Parathyroid adenoma (tissue), 2 donors: ENCODE data around the gene TGFBR3.

Source experiments
- H2AFZ ChIP-seq: fragments of 300-600 bp; sonication (generic); one replicate; pipeline ENCODE4 v1.7.0; 2017; ENCODE audit warnings: antibody characterized with exemption, mild to moderate bottlenecking
- H3K27ac ChIP-seq: fragments of 300-600 bp; sonication (generic); one replicate; pipeline ENCODE4 v1.7.0; 2017
- H3K27me3 ChIP-seq: fragments of 300-600 bp; sonication (generic); one replicate; pipeline ENCODE4 v1.7.0; 2017; ENCODE audit warnings: low read length; ENCODE audit not compliant: control insufficient read depth, insufficient read depth
- H3K36me3 ChIP-seq: fragments of 300-600 bp; sonication (generic); one replicate; pipeline ENCODE4 v1.7.0; 2017; ENCODE audit warnings: low read length; ENCODE audit not compliant: control insufficient read depth, insufficient read depth
- H3K4me1 ChIP-seq: fragments of 300-600 bp; sonication (generic); one replicate; pipeline ENCODE4 v1.7.0; 2017; ENCODE audit warnings: control low read depth
- H3K4me2 ChIP-seq: fragments of 300-600 bp; sonication (generic); one replicate; pipeline ENCODE4 v1.7.0; 2017; ENCODE audit warnings: low read length
- H3K4me3 ChIP-seq: fragments of 300-600 bp; sonication (generic); one replicate; pipeline ENCODE4 v1.7.0; 2017; ENCODE audit warnings: low read depth, low read length
- H3K79me2 ChIP-seq: fragments of 300-600 bp; sonication (generic); one replicate; pipeline ENCODE4 v1.7.0; 2017; ENCODE audit warnings: control low read depth
- H3K9ac ChIP-seq: fragments of 300-600 bp; sonication (generic); one replicate; pipeline ENCODE4 v1.7.0; 2017; ENCODE audit warnings: mild to moderate bottlenecking
- H3K9me3 ChIP-seq: fragments of 300-600 bp; sonication (generic); one replicate; pipeline ENCODE4 v1.7.0; 2017; ENCODE audit warnings: low read length; ENCODE audit not compliant: control insufficient read depth
- CTCF ChIP-seq: fragments of 300-600 bp; sonication (generic); IDR thresholded peaks from one replicate; pipeline ENCODE4 v1.7.0; 2017; ENCODE audit warnings: antibody characterized with exemption, mild to moderate bottlenecking
- donor health status: primary hyperparathyroidism.

Gene TGFBR3

GRCh38 chr1:91733108-91733710 is 152.7 kb downstream of the TGFBR3 start:
- H3K4me2 ChIP-seq = no peak overlapping the region
- no peak overlapping the region for H3K27ac ChIP-seq
- H2AFZ ChIP-seq = no peak overlapping the region
- no peak overlapping the region for H3K4me3 ChIP-seq
- H3K36me3 ChIP-seq = no peaks in the 10 kb centered on the region
- H3K4me1 ChIP-seq = no peaks in the 10 kb centered on the region
- H3K79me2 ChIP-seq = no peaks in the 10 kb centered on the region
- no peaks in the 10 kb centered on the region for H3K9me3 ChIP-seq
- no peaks in the 10 kb centered on the region for H3K27me3 ChIP-seq
- TF ChIP-seq CTCF = no peak
- no peak overlapping the region for H3K9ac ChIP-seq

- H3K9ac ChIP-seq = no peak overlapping the region
- no peak overlapping the region for H2AFZ ChIP-seq
- no peaks in the 10 kb centered on the region for H3K4me1 ChIP-seq
- no peaks in the 10 kb centered on the region for H3K36me3 ChIP-seq
- no peak overlapping the region for H3K4me2 ChIP-seq
- H3K27me3 ChIP-seq = no peaks in the 10 kb centered on the region
- no peak overlapping the region for H3K4me3 ChIP-seq
- no peak for TF ChIP-seq CTCF
- no peaks in the 10 kb centered on the region for H3K79me2 ChIP-seq
- no peak overlapping the region for H3K27ac ChIP-seq
- no peaks in the 10 kb centered on the region for H3K9me3 ChIP-seq
Measured at GRCh38 chr1:91732291-91733107, 153.5 kb downstream of the TGFBR3 start.

GRCh38 chr1:91731815-91732214 is 154.1 kb downstream of the TGFBR3 start:
- Histone ChIP-seq H3K27me3 (no peaks in the 10 kb centered on the region), H3K4me3 (no peak overlapping the region), H3K36me3 (no peaks in the 10 kb centered on the region), H3K27ac (no peak overlapping the region), H3K9me3 (no peaks in the 10 kb centered on the region), H3K9ac (no peak overlapping the region), H3K4me1 (no peaks in the 10 kb centered on the region), H2AFZ (no peak overlapping the region), H3K4me2 (no peak overlapping the region), H3K79me2 (no peaks in the 10 kb centered on the region)
- TF ChIP-seq CTCF = no peak

GRCh38 chr1:91730801-91731732 is 154.9 kb downstream of the TGFBR3 start:
- no peak overlapping the region for H3K4me3 ChIP-seq
- H3K79me2 ChIP-seq = no peaks in the 10 kb centered on the region
- H2AFZ ChIP-seq = no peak overlapping the region
- no peaks in the 10 kb centered on the region for H3K4me1 ChIP-seq
- no peaks in the 10 kb centered on the region for H3K36me3 ChIP-seq
- H3K9ac ChIP-seq = no peak overlapping the region
- no peak overlapping the region for H3K4me2 ChIP-seq
- H3K27ac ChIP-seq = no peak overlapping the region
- no peak for TF ChIP-seq CTCF
- H3K9me3 ChIP-seq = no peaks in the 10 kb centered on the region
- H3K27me3 ChIP-seq = no peaks in the 10 kb centered on the region
